ENCODE measurements around the gene CTTNBP2NL. TPM values are rescaled to one million over a fixed set of nuclear protein-coding genes. Genes with fewer than 3 reads are reported as not detected.

Gene CTTNBP2NL
- total and polyA plus RNA-seq, 4 donors = 1.7 to 4.4 (median 3.0) TPM

DNA sequence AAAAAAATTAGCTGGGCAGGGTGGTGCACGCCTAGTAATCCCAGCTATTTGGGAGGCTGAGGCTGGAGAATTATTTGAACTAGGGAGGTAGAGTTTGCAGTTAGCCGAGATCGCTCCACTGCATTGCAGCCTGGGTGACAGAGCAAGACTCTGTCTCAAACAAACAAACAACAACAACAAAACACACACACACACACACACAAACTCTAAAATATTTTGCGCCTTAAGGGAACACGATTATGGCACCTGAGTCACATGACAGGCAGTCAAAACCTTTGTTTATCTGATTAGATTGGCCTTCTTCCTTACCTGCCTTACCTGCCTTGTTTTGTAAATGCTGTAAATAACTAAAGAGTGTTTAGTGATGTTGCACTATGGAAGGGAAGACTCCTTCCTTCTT lies 92.1 kb downstream of the CTTNBP2NL start:
- Histone ChIP-seq H3K27ac (ENCODE audit: low read depth in 1 of 2, low read length in 2 of 2) (no peak overlapping the region), H3K9me3 (ENCODE audit: control insufficient read depth in 4 of 4, low read length in 3 of 4) (no peaks in the 10 kb centered on the region), H3K36me3 (ENCODE audit: control insufficient read depth in 4 of 4, insufficient read depth in 3 of 4, low read depth in 1 of 4, low read length in 3 of 4) (no peaks in the 10 kb centered on the region), H3K9ac (ENCODE audit: low read depth in 1 of 2, low read length in 2 of 2) (no peak overlapping the region), H3K4me1 (ENCODE audit: control insufficient read depth in 4 of 4, insufficient read depth in 4 of 4, low read length in 3 of 4) (no peaks in the 10 kb centered on the region), H3K4me3 (ENCODE audit: low read depth in 1 of 3, low read length in 3 of 3) (no peak overlapping the region), H3K27me3 (ENCODE audit: control insufficient read depth in 4 of 4, insufficient read depth in 4 of 4, low read length in 3 of 4) (no peaks in the 10 kb centered on the region)
- no peak for DNase-seq (ENCODE audit: low spot score)
- TF ChIP-seq, protein P1, sequence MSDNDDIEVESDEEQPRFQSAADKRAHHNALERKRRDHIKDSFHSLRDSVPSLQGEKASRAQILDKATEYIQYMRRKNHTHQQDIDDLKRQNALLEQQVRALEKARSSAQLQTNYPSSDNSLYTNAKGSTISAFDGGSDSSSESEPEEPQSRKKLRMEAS (IDR thresholded peaks at IDR 0.05) = no peak
- TF ChIP-seq EGR1 (IDR thresholded peaks at IDR 0.05; ENCODE audit: low read depth in 2 of 2) = no peak
- TF ChIP-seq, protein P2, sequence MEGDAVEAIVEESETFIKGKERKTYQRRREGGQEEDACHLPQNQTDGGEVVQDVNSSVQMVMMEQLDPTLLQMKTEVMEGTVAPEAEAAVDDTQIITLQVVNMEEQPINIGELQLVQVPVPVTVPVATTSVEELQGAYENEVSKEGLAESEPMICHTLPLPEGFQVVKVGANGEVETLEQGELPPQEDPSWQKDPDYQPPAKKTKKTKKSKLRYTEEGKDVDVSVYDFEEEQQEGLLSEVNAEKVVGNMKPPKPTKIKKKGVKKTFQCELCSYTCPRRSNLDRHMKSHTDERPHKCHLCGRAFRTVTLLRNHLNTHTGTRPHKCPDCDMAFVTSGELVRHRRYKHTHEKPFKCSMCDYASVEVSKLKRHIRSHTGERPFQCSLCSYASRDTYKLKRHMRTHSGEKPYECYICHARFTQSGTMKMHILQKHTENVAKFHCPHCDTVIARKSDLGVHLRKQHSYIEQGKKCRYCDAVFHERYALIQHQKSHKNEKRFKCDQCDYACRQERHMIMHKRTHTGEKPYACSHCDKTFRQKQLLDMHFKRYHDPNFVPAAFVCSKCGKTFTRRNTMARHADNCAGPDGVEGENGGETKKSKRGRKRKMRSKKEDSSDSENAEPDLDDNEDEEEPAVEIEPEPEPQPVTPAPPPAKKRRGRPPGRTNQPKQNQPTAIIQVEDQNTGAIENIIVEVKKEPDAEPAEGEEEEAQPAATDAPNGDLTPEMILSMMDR (IDR thresholded peaks at IDR 0.05; ENCODE audit: low read depth, low read length, missing input control) = no peak
- TF ChIP-seq HNF4G (IDR thresholded peaks at IDR 0.05) = no peak
- TF ChIP-seq YY1 (IDR thresholded peaks at IDR 0.05) = no peak
- TF ChIP-seq, protein P3, sequence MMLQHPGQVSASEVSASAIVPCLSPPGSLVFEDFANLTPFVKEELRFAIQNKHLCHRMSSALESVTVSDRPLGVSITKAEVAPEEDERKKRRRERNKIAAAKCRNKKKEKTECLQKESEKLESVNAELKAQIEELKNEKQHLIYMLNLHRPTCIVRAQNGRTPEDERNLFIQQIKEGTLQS (IDR thresholded peaks at IDR 0.05) = no peak
- 93% methylated on average over 5 of the region's 5 CpGs for WGBS

DNA sequence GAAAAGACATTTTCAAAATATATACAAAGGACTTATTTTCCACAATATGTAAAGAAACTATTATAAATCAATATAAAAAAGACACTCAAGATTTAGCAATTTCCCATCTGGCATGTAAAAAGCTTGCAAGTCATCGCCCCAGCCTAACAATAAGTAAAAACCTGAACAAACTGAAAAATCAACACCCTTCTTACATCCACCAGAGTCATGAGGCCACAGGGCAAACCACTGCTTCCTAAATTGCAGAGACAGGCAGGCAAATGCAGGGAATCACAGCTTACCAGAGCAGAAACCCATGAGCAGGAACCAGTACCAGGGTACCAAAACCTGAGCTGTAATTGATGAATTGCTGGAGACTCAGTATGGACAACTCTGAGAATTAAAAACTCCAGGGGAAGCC lies 96.1 kb downstream of the CTTNBP2NL start:
- Histone ChIP-seq H3K9me3 (ENCODE audit: control insufficient read depth in 4 of 4, low read length in 3 of 4) (no peaks in the 10 kb centered on the region), H3K27ac (ENCODE audit: low read depth in 1 of 2, low read length in 2 of 2) (no peak overlapping the region), H3K36me3 (ENCODE audit: control insufficient read depth in 4 of 4, insufficient read depth in 3 of 4, low read depth in 1 of 4, low read length in 3 of 4) (no peaks in the 10 kb centered on the region), H3K4me3 (ENCODE audit: low read depth in 1 of 3, low read length in 3 of 3) (no peak overlapping the region), H3K4me1 (ENCODE audit: control insufficient read depth in 4 of 4, insufficient read depth in 4 of 4, low read length in 3 of 4) (no peaks in the 10 kb centered on the region), H3K27me3 (ENCODE audit: control insufficient read depth in 4 of 4, insufficient read depth in 4 of 4, low read length in 3 of 4) (no peaks in the 10 kb centered on the region), H3K9ac (ENCODE audit: low read depth in 1 of 2, low read length in 2 of 2) (no peak overlapping the region)
- 88% methylated on average over 1 of the region's 1 CpG for WGBS
- TF ChIP-seq RXRA (IDR thresholded peaks at IDR 0.05) (no peak), NR2F2 (IDR thresholded peaks at IDR 0.05) (no peak), TAF1 (conservative IDR thresholded peaks at IDR 0.05) (no peak), HNF4A (conservative IDR thresholded peaks at IDR 0.05) (no peak), FOXA2 (IDR thresholded peaks at IDR 0.05) (no peak), HNF4G (IDR thresholded peaks at IDR 0.05) (no peak), RAD21 (IDR thresholded peaks at IDR 0.05) (no peak), FOXA1 (IDR thresholded peaks at IDR 0.05) (no peak), SP1 (IDR thresholded peaks at IDR 0.05) (no peak), JUND (IDR thresholded peaks at IDR 0.05) (no peak), GABPA (IDR thresholded peaks at IDR 0.05 in 1 of 2, conservative IDR thresholded peaks at IDR 0.05 in 1 of 2) (no peak), EGR1 (IDR thresholded peaks at IDR 0.05; ENCODE audit: low read depth in 2 of 2) (no peak), YY1 (IDR thresholded peaks at IDR 0.05) (no peak)
- TF ChIP-seq, protein P4, sequence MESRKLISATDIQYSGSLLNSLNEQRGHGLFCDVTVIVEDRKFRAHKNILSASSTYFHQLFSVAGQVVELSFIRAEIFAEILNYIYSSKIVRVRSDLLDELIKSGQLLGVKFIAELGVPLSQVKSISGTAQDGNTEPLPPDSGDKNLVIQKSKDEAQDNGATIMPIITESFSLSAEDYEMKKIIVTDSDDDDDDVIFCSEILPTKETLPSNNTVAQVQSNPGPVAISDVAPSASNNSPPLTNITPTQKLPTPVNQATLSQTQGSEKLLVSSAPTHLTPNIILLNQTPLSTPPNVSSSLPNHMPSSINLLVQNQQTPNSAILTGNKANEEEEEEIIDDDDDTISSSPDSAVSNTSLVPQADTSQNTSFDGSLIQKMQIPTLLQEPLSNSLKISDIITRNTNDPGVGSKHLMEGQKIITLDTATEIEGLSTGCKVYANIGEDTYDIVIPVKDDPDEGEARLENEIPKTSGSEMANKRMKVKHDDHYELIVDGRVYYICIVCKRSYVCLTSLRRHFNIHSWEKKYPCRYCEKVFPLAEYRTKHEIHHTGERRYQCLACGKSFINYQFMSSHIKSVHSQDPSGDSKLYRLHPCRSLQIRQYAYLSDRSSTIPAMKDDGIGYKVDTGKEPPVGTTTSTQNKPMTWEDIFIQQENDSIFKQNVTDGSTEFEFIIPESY (IDR thresholded peaks at IDR 0.05) = no peak
- TF ChIP-seq, protein P2 (IDR thresholded peaks at IDR 0.05; ENCODE audit: low read depth, low read length, missing input control) = no peak
- TF ChIP-seq, protein P3 (IDR thresholded peaks at IDR 0.05) = no peak
- TF ChIP-seq, protein P5, sequence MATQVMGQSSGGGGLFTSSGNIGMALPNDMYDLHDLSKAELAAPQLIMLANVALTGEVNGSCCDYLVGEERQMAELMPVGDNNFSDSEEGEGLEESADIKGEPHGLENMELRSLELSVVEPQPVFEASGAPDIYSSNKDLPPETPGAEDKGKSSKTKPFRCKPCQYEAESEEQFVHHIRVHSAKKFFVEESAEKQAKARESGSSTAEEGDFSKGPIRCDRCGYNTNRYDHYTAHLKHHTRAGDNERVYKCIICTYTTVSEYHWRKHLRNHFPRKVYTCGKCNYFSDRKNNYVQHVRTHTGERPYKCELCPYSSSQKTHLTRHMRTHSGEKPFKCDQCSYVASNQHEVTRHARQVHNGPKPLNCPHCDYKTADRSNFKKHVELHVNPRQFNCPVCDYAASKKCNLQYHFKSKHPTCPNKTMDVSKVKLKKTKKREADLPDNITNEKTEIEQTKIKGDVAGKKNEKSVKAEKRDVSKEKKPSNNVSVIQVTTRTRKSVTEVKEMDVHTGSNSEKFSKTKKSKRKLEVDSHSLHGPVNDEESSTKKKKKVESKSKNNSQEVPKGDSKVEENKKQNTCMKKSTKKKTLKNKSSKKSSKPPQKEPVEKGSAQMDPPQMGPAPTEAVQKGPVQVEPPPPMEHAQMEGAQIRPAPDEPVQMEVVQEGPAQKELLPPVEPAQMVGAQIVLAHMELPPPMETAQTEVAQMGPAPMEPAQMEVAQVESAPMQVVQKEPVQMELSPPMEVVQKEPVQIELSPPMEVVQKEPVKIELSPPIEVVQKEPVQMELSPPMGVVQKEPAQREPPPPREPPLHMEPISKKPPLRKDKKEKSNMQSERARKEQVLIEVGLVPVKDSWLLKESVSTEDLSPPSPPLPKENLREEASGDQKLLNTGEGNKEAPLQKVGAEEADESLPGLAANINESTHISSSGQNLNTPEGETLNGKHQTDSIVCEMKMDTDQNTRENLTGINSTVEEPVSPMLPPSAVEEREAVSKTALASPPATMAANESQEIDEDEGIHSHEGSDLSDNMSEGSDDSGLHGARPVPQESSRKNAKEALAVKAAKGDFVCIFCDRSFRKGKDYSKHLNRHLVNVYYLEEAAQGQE (IDR thresholded peaks at IDR 0.05) = no peak
- TF ChIP-seq, protein P1 (IDR thresholded peaks at IDR 0.05) = no peak
- DNase-seq (ENCODE audit: low spot score) = no peak
